Measurements from ENCODE around the gene SLCO3A1.

The SLCO3A1 gene

DNA sequence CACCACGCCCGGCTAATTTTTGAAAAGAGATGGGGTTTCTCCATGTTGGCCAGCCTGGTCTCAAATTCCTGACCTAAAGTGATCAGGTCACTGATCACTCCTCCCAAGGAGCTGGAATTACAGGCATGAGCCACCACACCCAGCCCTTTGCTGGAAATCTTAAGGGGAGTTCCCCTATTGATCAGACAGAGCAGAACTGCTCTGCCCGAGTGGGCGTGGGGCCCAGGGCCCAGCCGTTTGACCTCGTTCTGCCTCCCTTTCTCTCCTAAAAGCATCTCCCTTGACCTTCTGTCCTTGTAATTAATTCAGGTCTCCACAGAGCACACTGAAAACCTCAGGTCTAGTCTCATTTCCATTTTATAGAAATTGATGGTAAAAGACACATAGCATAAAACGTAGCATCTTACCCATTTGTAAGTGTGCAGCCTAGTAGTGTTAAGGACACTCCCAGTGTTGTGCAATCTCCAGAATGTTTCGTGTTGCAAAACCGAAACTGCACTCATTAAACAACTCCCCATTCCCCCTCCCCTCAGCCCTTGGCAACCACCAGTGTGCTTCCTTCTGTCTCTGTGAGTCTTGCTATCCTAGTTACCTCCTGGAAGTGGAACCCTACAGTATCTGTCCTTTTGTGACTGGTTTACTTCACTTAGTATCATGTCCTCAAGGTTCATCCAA, 89.3 kb downstream of the SLCO3A1 start:
- peak; percentile 95 for DNase-seq (ENCODE audit: low read depth)
- peak overlapping the region; percentile 16 for H3K4me3 ChIP-seq (ENCODE audit: control insufficient read depth, low read depth, low read length)
- TF ChIP-seq, protein P1, sequence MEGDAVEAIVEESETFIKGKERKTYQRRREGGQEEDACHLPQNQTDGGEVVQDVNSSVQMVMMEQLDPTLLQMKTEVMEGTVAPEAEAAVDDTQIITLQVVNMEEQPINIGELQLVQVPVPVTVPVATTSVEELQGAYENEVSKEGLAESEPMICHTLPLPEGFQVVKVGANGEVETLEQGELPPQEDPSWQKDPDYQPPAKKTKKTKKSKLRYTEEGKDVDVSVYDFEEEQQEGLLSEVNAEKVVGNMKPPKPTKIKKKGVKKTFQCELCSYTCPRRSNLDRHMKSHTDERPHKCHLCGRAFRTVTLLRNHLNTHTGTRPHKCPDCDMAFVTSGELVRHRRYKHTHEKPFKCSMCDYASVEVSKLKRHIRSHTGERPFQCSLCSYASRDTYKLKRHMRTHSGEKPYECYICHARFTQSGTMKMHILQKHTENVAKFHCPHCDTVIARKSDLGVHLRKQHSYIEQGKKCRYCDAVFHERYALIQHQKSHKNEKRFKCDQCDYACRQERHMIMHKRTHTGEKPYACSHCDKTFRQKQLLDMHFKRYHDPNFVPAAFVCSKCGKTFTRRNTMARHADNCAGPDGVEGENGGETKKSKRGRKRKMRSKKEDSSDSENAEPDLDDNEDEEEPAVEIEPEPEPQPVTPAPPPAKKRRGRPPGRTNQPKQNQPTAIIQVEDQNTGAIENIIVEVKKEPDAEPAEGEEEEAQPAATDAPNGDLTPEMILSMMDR (conservative IDR thresholded peaks at IDR 0.05; ENCODE audit: control insufficient read depth, insufficient read depth, low read depth, low read length): no peak

DNA sequence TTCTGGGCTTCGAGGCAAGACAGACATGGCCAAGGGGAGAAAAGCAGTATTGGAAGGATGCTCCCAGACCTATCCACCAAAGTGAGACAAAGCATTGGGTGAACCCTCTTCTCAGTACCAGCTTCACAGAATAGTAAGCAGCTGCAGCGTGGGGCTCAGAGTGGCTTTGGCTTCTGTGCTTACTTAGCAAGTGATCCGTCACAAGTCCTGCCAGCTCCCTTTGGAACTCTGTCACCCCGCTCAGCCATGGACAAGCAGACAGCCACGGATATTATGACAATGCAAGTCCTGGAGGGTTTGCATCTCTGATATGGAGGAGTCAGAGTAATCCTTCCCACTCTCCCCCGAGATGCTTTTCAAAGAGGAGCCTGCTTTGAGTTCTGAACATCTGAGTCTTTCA, 90.8 kb downstream of the SLCO3A1 start:
- DNase-seq (ENCODE audit: low read depth): no peak
- TF ChIP-seq, protein P1 (conservative IDR thresholded peaks at IDR 0.05; ENCODE audit: control insufficient read depth, insufficient read depth, low read depth, low read length): no peak
- no peak overlapping the region for H3K4me3 ChIP-seq (ENCODE audit: control insufficient read depth, low read depth, low read length)

DNA sequence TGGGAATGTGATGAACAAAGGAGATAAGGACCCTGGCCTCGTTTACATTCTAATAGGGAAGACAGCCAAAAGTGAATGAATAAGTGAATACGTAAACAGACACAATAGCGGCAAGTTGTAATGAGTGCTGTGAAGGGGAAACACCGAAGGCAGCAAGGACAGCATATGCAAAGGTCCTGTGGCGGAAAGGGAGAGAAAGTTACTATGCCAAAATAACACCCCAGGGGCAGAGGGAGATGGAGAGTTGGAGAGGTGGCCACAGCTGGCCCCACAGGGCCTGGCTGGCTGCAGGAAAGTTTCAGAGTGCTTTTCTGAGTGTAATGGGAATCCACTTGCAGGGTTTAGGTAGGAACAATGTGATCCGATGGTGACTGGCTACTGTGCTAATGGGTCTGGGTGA, 91.9 kb downstream of the SLCO3A1 start:
- H3K4me3 ChIP-seq (ENCODE audit: control insufficient read depth, low read depth, low read length): no peak overlapping the region
- DNase-seq (ENCODE audit: low read depth): no peak
- TF ChIP-seq, protein P1 (conservative IDR thresholded peaks at IDR 0.05; ENCODE audit: control insufficient read depth, insufficient read depth, low read depth, low read length): no peak

DNA sequence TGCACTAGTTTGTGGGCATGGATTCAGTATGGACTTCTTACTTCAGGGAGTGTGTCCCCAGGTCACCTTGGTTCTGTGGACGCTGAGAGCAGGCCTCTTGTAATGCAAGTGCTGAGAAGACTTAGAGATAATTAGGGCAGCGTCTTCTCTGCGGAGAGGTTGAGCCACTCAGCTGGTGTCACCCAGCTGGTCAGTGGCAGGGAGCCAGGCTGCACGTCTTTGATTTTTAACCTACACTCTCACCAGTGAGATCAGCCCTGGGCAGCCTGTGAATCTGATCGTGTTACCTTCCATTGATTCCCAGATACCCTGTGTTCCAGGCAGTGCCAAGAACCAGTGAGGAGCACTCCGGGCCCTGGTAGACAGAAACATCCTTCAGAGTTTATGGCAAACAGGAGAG, 92.6 kb downstream of the SLCO3A1 start:
- no peak overlapping the region for H3K4me3 ChIP-seq (ENCODE audit: control insufficient read depth, low read depth, low read length)

DNA sequence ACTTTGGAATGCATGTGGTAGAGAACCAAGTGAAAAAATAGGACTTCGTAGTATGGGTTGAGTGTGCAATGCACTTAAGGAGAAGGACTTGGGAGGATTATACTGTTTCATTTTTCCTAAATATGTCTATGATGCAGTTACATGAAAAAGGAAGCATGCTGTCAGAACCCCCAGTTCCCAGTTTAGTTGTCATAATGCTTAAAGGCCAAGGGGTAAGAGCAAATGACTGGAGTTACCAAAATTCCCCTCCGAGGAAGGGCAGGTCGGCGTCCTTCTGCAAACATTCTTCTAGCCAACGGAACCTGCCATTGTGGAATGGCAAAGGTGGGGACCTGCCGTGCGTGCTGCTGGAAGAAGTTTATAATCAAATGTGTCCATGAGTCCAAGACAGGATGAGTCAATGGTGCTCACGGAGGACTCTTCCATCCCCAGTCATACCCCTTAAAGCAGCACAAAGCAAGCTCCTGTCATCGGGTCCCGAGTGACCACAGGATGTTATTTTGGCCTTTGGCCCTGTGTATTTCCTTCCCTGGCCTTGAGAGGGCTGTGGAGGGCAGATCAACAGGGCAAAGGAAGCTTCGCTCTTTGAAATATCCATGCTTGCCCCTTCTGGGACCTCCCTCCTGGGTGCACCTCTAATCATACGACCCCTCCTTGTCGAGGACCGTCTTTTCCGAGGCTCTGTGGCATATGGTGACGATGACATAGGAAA, 93.2 kb downstream of the SLCO3A1 start:
- TF ChIP-seq, protein P1 (conservative IDR thresholded peaks at IDR 0.05; ENCODE audit: control insufficient read depth, insufficient read depth, low read depth, low read length): no peak

More for the DNA sequence above, 92.6 kb downstream of the SLCO3A1 start:
- DNase-seq (ENCODE audit: low read depth): no peak
- TF ChIP-seq, protein P1 (conservative IDR thresholded peaks at IDR 0.05; ENCODE audit: control insufficient read depth, insufficient read depth, low read depth, low read length): no peak

DNA sequence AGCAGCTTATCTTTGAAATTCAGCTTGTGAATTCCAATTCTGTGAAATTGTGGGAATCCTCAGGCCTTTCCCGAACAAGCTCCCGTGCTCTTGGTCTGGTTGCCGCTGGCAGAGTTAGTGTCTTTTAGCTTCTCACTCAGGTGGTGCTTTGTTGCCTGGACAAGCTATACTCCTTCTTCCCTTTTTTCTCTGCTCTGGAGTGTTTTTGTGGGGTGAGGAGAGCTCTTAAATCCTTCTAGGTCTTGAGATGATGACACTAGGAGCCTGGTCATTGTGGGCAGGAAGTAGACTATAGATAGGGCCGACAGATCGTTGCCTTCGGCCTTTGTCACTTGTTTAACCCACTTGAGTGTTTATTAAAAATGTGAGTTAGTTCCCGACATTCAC, 93.8 kb downstream of the SLCO3A1 start:
- TF ChIP-seq, protein P1 (conservative IDR thresholded peaks at IDR 0.05; ENCODE audit: control insufficient read depth, insufficient read depth, low read depth, low read length): no peak
- no peak overlapping the region for H3K4me3 ChIP-seq (ENCODE audit: control insufficient read depth, low read depth, low read length)
- no peak for DNase-seq (ENCODE audit: low read depth)

More for the DNA sequence above, 93.2 kb downstream of the SLCO3A1 start:
- no peak for DNase-seq (ENCODE audit: low read depth)
- H3K4me3 ChIP-seq (ENCODE audit: control insufficient read depth, low read depth, low read length): no peak overlapping the region

All from fibroblast of mammary gland (primary cell).